SKM-1 treated with dmso at 0.1 percent for 144 hours (cell line): ENCODE data around the gene CHTOP.
"Not testable (repeated sequence)": the region's sequence is repeated elsewhere in the genome, so short reads cannot be mapped to it uniquely, and the experiment has no call there.

Experiments used
- DNase-seq: peaks from one replicate; lab custom pipeline; 2025; ENCODE audit not compliant: unreplicated experiment; lab: John Stamatoyannopoulos, UW

CHTOP gene

GRCh38 chr1:153658400-153659174 lies 24.7 kb downstream of the CHTOP start, which contains the start of gene SNAPIN:
SNAPIN (plus strand) TSS chr1:153658703; CDS start chr1:153658744, 41 bp downstream.
- peak; percentile 96 for DNase-seq

- DNase-seq: no peak
These were observed 25.3 kb downstream of the CHTOP start for GRCh38 chr1:153659175-153659534.

- no peak for DNase-seq
These were observed 25.8 kb downstream of the CHTOP start for GRCh38 chr1:153659656-153660055.

GRCh38 chr1:153661111-153661708 lies 27.3 kb downstream of the CHTOP start:
- DNase-seq: no peak

- DNase-seq: no peak
These were observed 28.4 kb downstream of the CHTOP start for GRCh38 chr1:153662269-153662668.

- DNase-seq: peak; percentile 18
These were observed 29.3 kb downstream of the CHTOP start for GRCh38 chr1:153663211-153663610.

- DNase-seq: no peak
These were observed 33.6 kb downstream of the CHTOP start for GRCh38 chr1:153667439-153667838.

- DNase-seq: not testable (repeated sequence)
These were observed 34.8 kb downstream of the CHTOP start for GRCh38 chr1:153668672-153669071.

GRCh38 chr1:153669606-153670005 lies 35.7 kb downstream of the CHTOP start:
- no peak for DNase-seq

GRCh38 chr1:153670257-153670858 lies 36.5 kb downstream of the CHTOP start:
- no peak for DNase-seq

GRCh38 chr1:153670859-153671627 lies 37.2 kb downstream of the CHTOP start, which contains the start of gene ILF2:
ILF2 (minus strand) TSS chr1:153670993; CDS start chr1:153670922, 71 bp downstream.
- DNase-seq: peak; percentile 100

GRCh38 chr1:153671628-153672353 lies 37.9 kb downstream of the CHTOP start:
- DNase-seq: peak; percentile 63

GRCh38 chr1:153673511-153673910 lies 39.6 kb downstream of the CHTOP start:
- DNase-seq: no peak

- peak; percentile 69 for DNase-seq
These were observed 44.1 kb downstream of the CHTOP start for GRCh38 chr1:153677718-153678518.

GRCh38 chr1:153678519-153679336 lies 44.9 kb downstream of the CHTOP start, which contains the start of gene NPR1:
NPR1 (plus strand) TSS chr1:153678688; CDS start chr1:153679109, 421 bp downstream.
- no peak for DNase-seq

GRCh38 chr1:153679337-153680119 lies 45.7 kb downstream of the CHTOP start:
- DNase-seq: no peak

GRCh38 chr1:153680120-153680403 lies 46.2 kb downstream of the CHTOP start:
- no peak for DNase-seq

GRCh38 chr1:153682730-153683129 lies 48.9 kb downstream of the CHTOP start:
- no peak for DNase-seq
